CD4-positive, alpha-beta T cell treated with Interleukin-21 for 1 hour (primary cell): ENCODE results near the gene ANKRD60.

ENCODE experiments used
- DNase-seq: peaks from one replicate; pipeline ENCODE4 v3.0.0-alpha.2; 2020

The ANKRD60 gene

GRCh38 chr20:58222446-58222845 lies 6.0 kb downstream of the ANKRD60 start:
- no peak for DNase-seq

- no peak for DNase-seq
These were observed 9.1 kb downstream of the ANKRD60 start for GRCh38 chr20:58219342-58219700.

- no peak for DNase-seq
These were observed 9.7 kb downstream of the ANKRD60 start for GRCh38 chr20:58218665-58219341.

- no peak for DNase-seq
These were observed 12.1 kb downstream of the ANKRD60 start for GRCh38 chr20:58216334-58216733.

- DNase-seq: no peak
These were observed 13.3 kb downstream of the ANKRD60 start for GRCh38 chr20:58215116-58215515.

- DNase-seq: no peak
These were observed 14.1 kb downstream of the ANKRD60 start for GRCh38 chr20:58214310-58214709.

- no peak for DNase-seq
These were observed 14.7 kb downstream of the ANKRD60 start for GRCh38 chr20:58213716-58214115.

- DNase-seq: no peak
These were observed 15.3 kb downstream of the ANKRD60 start for GRCh38 chr20:58213121-58213520.

GRCh38 chr20:58212636-58213035 lies 15.8 kb downstream of the ANKRD60 start:
- no peak for DNase-seq

- DNase-seq: no peak
These were observed 18.1 kb downstream of the ANKRD60 start for GRCh38 chr20:58210398-58210747.

- DNase-seq: peak; percentile 84
These were observed 18.6 kb downstream of the ANKRD60 start for GRCh38 chr20:58209652-58210397.

- no peak for DNase-seq
These were observed 19.5 kb downstream of the ANKRD60 start for GRCh38 chr20:58208944-58209343.

- no peak for DNase-seq
These were observed 22.6 kb downstream of the ANKRD60 start for GRCh38 chr20:58205850-58206249.

GRCh38 chr20:58202044-58202443 lies 26.4 kb downstream of the ANKRD60 start:
- no peak for DNase-seq

- no peak for DNase-seq
These were observed 26.8 kb downstream of the ANKRD60 start for GRCh38 chr20:58201616-58202015.

- DNase-seq: no peak
These were observed 29.0 kb downstream of the ANKRD60 start for GRCh38 chr20:58199469-58199868.

GRCh38 chr20:58198901-58199355 lies 29.5 kb downstream of the ANKRD60 start:
- no peak for DNase-seq

GRCh38 chr20:58198384-58198783 lies 30.1 kb downstream of the ANKRD60 start:
- DNase-seq: no peak

GRCh38 chr20:58197185-58197469 lies 31.3 kb downstream of the ANKRD60 start:
- no peak for DNase-seq

GRCh38 chr20:58196402-58197184 lies 31.9 kb downstream of the ANKRD60 start:
- DNase-seq: no peak

- DNase-seq: no peak
These were observed 33.4 kb downstream of the ANKRD60 start for GRCh38 chr20:58195047-58195446.

GRCh38 chr20:58194175-58194791 lies 34.2 kb downstream of the ANKRD60 start:
- DNase-seq: no peak

- peak; percentile 33 for DNase-seq
These were observed 35.9 kb downstream of the ANKRD60 start for GRCh38 chr20:58192567-58192966.

GRCh38 chr20:58192065-58192464 lies 36.4 kb downstream of the ANKRD60 start:
- no peak for DNase-seq
